NCI-H1436 (cell line): ENCODE data around the gene HEATR5B.
"Not testable (repeated sequence)": the region's sequence is repeated elsewhere in the genome, so short reads cannot be mapped to it uniquely, and the experiment has no call there.

Experiments
- DNase-seq: peaks from one replicate; lab custom pipeline; 2025; lab: John Stamatoyannopoulos, UW

The HEATR5B gene

DNA sequence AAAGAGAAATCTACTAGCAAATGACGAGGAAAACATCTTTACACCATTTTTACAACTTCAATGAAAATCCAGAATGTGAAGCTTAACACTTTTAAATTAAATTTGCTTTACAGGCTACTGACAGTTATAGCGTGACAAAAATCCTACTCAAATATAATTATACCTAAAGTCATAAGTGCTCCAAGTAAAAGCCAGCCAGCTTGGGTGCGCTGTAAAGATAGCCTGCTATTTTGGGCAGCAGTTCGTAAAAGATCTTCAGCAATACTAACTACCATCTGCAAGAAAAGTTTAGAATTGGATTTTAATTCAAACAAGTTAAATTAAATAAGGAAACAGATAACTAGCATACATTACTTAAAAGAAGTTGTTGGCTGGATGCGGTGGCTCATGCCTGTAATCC lies 22.4 kb downstream of the HEATR5B start:
- DNase-seq = no peak

DNA sequence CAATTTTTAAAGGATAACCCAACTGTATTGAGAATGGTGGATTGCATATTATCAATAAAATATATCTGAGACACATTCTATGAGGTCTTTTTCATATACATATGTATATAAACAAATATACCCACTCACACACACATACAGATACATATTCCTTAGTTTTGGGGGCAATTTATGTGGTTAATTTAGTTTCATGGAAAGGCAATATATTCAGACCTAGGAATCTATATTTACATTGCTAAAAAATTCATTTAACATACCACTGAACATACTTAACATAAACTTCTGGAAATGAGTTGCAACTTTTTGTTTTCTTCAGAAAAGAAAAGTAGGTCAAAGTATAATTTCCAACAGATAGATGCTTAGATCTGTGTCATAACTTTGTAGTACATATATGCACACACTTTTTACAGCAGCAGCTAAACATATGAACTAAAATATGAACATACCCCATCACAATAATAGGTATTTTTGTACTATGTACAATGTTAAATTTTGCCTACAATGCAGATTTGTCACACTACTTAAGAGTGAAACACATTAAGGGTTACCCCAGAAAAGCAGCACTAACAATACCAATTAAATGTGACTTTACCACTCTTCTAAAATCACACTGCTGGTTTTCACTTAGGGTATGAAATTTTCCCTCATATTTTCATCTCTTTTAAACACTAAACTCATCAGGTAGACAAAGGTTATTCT lies 23.0 kb downstream of the HEATR5B start:
- no peak for DNase-seq

DNA sequence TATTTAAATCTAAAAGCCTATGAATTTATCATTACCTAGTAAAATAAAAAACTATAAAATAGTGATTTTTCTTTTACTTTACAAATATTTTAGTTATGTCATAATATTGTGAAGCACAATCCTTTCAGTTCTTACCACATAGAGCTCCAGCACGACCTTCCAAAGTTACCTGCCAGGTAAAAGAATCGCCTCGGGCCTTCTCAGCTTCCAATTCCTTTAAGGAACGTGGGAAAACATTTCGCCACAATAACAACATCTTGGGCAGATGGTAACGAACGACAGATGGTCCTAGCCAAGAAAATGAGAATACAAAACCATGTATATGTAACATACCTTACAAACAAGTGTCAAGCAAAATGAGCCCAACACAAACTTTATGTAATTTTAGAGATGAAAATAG lies 23.7 kb downstream of the HEATR5B start:
- DNase-seq = no peak

DNA sequence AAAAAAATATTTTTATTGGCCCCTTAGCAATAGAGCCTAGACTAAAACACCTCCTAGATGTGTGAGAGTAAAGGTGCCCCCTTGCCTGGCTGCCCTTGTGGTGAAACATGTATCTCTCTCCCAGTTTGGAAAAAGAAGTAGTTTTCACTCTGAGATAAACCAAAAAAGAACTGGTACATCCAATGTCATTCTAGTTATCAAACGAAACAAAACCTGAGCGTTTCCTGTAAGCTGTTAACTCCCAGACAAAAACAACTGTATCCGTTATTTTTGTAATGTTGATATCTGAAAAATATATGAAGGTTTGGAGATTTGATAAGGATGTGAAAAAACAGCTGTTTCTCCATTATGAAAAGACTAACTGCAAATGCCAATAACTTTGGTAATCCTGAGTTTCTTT lies 24.3 kb downstream of the HEATR5B start:
- no peak for DNase-seq

DNA sequence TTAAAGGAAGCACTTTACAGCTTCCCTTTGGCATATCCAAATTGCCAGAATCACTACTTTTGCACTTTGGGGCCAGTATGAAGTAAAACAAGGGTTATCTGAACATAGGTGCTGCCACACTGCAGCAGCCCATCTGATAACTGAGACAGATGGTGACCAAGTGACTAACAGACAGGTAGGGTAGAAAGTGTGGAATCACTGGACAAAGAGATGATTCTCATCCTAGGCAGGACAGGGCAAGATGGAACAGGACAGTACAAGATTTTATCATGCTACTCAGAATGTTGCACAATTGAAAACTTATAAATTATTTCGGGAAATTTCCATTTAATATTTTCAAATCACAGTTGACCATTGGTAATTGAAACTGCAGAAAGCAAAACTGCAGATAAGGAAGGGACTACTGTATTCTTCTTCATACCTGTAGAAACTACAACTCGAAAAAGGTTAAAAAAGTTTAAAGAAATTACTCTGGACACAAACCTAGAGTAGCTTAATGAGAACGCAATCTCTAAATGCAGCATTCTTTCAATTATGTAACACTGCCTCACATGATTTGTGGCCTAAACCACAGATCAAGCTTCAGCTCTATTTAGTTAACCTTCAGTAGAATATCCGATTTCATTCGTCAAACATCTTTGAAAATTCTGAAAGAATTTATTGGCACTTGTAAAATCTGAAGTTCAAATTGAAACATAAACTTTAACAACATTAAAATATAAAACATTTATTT lies 31.4 kb downstream of the HEATR5B start:
- no peak for DNase-seq

DNA sequence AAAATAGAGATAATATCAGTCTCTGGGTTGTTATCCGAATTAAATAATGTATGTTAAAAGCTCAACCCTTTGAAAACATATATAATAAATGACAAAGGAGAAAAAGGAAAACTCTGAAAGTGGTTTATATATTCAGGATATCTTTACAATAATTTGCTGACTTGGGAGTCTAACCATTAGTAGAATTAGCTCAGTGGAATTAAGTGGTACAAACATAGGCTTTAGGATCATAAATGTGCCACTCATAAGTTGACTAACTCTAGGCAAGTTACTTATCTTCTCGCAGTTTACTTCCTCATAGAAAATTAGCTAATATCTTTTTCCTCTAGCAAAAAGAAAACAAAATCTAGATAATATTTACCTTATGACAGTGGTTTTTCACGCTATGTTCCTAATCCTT lies 44.6 kb downstream of the HEATR5B start:
- no peak for DNase-seq

DNA sequence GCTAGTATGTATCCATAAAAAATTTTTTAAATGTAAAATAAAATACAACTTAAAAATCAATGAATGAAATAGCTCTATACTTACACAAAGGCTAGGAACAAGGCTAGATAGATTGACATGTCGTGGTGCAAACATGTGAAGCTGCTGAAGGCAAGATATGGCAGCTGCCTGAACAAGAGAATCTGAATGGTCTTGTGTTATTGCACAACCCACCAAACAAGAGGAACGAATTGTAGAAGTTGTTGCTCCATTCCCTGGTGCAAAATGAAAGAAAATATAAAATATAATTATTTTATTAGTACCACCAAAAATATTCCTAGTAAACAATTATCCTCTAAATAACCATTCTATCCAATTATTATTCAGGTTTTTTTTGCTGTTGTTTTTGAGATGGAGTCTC lies 46.4 kb downstream of the HEATR5B start:
- DNase-seq = no peak

DNA sequence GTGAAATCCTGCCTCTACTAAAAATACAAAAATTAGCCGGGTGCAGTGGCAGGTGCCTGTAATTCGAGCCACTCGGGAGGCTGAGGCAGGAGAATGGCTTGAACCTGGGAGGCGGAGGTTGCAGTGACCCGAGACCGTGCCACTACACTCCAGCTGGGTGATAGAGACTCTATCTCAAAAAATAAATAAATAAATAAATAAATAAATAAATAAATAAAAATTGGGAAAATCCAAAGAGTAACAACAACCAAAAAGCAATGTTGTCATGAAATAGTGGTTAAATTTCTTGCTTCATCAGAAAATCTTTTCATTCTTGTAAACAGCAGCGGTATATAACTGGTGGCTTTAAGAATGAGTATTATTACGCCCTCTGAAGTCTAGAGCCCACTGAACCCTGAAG lies 54.4 kb downstream of the HEATR5B start:
- no peak for DNase-seq

DNA sequence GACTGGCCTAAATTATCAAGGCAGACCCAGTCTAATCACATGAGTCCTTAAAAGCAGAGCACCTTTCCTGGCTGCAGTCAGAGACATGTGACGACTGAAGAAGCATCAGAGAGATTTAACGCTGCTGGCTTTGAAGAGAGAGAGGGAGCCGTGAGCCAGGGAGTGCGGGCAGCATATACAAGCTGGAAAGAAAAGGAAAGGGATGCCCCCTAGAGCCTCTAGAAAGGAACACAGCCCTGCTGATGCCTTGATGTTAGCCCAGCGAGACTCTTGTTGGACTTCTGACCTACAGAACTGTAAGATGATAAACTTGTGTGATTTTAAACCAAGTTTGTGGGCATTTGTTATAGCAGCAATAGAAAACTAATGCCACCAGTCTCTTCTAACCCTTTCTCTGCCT lies 58.1 kb downstream of the HEATR5B start:
- DNase-seq = no peak

DNA sequence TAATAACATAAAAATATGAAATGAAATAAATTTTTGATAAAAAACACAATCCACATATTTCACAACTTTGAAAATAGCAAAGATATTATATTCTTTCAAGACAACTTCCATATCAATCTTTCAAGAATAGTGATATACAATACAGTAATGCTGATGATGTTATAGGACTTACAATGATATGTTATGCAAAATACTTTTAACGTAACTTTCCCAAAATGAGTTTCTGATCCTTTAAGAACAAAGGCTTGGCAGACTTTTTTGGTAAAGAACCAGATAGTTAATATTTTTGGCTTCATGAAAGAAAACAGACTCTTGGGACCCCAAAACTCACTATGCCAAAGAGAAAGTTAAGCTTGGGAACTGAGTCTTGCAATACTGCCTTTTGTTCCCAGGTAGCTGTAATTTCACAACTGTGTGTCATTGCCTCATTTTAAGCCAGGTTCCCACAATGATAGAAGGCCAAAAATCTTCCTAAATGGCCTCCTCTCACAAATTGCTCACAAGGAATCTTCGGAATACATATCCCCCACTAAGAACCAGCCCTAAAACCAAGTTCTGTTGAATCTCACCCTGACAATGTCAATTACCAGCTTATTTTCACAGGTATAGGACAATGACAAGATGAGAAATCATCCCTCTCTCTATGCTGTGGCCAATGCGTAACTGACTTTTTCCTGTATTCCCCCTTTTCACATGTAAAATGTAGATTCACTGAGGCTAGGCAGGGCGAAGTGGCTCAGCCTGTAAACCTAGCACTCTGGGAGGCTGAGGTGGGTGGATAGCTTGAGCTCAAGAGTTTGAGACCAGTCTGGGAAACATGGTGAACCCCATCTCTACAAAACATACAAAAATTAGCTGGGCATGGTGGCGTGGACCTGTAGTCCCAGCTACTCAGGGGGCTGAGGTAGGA lies 63.0 kb downstream of the HEATR5B start:
- no peak for DNase-seq

DNA sequence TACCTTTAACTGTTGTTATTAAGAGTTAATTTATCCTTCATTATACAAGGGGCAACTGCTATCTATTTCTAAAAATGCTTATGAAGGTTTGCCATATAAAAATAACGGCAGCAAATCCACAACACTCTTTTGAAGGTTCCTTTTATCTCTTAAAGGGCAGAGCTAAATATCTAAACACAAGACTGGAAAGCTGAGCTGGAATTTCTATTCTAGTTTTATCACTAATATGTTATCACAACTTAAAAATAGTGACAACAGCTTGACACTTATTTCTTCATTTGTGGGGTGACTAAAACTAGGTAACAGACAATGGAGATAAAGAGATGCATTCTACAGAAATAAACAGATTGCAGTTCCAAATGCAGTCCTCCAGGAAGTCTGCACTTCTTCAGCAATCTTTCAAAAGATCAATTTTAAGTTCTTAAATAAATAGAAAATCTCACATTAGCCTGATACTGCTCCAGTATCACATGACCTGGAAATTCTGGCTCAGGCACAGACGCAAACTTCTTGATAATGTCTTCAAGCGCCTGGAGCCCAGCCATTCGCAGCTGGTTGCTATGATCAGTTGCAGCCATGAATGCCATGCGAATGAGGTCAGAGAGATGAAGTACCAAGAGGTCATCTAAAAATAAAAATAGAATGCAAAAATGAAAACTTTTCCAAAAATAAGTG lies 63.8 kb downstream of the HEATR5B start:
- DNase-seq = no peak

DNA sequence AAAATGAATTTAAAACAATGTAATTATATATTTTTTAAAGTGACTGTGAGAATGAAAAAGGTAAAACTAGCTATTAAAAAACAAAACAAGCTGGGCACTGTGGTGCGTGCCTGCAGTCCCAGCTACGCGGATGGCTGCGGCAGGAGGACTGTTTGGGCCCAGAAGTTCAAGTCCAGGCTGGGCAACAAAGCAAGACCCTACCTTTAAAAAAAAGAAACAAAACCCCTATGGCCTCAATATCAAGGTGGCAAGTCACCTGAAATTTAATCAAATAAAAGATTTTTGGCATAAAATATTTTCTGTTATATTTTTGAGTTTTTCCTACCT lies 70.9 kb downstream of the HEATR5B start:
- no peak for DNase-seq

DNA sequence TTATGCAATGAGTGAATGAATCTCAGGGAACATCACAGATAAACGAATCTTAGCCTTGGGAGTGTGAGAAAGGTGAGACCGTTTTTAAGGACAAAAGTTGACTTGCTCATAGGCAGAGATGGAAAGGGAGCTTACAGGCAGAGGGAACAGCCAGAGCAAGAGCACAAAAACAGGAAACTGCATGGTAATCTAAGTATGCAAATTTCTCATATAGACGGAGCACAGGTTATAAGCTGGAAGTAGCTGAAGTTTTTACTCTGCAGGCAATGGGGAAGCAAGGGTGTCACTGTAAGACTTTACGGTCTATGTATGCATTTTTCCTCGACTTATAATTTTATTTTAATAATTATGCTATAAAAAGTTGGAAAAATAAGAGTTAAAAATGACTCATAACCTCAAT lies 73.0 kb downstream of the HEATR5B start:
- DNase-seq = no peak

DNA sequence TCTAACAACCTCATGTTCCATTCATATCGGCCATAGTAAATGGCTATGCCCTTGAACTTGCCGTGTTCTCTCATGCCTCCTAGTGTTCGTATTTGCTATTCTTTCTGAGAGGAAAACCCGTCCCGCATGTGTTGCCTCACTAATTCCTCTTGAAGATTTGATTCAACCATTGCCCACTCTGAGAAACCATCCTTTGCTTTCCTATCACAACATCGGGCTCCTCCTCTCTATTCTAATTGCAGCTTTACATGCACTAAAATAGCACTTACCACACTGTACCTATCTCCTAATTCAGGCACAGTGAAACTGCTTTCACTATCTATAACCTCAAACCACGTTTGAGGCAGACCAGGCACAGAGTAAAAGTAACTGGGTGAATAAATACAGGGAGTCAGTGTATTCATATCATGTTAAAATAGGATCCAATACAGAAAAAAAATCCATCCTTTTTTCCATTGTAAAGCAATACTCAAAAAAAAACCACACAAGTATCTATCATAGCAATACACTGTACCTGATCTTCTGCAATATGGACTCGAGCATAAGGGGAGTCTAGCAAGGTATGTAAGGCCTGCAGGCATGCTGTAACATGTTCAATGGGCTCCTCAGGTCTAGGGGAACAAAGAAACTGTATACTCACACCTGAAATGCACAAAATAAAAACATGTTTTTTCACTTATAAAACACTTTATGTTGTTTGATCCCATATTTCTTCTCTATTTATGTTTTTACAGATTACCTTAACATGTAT lies 78.9 kb downstream of the HEATR5B start:
- no peak for DNase-seq

DNA sequence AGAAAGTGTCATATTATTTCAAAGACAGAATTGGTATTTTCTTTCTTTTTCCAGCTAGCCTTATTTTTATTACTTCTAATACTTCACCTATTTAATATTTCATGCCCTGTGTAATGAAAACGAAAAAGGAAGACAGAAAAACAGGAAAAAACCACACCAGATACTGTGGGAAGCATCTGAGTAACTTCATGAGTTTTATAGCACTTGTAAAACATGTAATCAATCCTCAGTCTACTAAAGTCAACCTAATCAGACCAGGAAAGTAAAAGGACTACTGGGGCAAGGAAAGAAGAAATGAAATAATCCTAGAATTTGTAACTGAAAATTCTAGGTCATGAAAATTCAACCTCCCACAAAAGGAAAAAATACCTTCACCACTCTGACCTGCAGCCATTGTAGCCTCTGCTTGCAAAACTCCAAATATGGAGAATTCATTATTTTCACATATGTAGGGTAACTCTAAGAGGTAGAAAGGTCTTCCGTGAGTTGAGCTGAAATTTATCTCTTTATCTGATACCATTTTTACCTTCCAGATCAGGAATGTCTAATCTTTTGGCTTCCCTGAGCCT lies 83.1 kb downstream of the HEATR5B start:
- no peak for DNase-seq

DNA sequence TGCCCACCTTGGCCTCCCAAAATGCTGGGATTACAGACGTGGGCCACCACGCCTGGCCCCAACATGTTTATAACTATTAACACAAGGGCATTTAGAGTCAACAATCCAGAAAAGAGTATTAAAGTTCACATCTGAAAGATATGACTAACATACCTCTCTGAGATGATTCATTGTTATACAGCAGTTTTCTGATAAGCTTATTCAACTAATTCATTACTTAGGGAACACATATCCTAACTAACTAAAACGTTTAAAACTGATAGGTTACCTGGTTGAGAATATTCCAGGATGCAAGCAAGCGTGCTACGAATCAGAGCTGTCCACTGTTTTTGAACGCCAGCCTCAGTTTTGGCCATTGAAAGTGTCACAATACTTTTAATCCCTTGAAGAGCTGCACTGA lies 83.9 kb downstream of the HEATR5B start:
- no peak for DNase-seq

DNA sequence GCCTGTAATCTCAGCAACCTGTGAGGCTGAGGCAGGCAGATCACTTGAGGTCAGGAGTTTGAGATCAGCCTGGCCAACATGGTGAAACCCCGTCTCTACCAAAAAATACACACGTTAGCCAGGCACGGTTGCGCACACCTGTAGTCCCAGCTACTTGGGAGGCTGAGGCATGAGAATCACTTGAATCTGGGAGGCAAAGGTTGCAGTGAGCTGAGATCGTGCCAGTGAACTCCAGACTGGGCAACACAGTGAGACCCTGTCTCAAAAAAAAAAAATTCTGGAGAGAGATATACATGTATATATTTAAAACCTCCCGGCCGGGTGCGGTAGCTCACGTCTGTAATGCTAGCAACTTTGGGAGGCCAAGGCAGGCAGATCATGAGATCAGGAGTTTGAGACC lies 84.8 kb downstream of the HEATR5B start:
- DNase-seq = not testable (repeated sequence)

DNA sequence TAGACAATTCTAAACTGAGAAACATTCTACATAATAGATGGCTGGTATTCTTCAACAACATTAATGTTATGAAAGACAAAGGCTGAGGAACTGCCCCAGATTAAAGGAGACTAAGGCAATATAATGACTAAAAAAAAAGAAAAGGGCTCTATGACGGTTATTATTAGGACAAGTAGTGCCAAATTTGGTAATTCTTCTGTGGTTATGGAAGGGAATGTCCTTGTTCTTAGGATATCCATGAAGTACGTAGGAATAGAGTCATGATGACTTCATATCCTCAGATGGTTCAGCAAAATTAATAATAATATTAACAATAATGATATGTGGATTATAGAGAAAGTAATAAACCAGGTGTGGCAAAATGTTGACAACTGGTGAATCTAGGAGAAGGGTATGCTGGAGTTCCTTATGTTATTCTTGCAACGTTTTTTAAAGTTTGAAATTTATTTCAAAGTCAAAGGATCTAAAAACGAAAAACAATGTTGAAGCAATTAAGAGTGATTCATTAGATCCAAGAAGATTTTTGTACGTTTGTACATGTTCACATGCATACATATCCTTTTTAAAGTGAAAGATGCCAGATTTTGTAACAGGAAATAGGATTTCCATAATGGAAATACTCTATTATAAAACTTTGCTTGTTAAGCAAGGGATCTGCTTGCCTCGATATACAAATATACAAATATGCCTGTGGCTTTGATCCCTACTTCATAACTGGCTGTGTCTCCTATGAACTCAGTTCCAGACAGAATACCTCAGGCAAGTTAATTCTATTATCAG lies 90.1 kb downstream of the HEATR5B start:
- no peak for DNase-seq

DNA sequence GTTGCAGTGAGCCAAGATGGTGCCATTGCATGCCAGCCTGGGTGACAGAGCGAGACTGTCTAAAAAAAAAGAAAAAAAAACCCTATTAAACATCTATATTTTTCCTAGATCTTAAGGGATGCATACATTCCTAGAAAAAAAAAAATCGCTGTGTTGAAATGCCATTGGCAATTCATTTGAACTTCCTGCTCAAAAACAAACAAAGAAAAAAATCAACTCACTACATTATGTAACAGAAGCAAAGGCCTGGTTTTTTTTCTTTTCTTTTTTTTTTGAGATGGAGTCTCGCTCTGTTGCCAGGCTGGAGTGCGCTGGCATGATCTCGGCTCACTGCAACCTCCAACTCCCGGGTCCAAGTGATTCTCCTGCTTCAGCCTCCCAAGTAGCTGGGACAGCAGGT lies 96.2 kb downstream of the HEATR5B start:
- DNase-seq = no peak

DNA sequence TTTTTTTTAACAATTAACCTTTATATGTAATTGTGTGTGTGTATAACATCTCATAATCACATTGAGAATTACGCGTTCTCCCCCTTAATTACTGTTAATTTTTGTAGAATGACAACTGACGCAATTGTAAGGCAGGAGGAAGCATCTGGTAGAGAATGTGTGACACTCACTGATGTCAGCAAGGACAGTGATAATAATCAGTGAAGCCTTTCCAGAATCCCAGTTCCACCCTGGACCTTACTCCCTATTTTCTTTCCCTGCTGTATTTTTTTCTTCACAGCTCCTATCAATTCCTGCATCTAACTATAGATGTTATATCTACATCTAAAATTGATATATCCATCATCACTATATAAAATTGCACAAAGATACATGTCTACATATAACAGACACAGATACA lies 101.7 kb downstream of the HEATR5B start:
- DNase-seq = no peak

DNA sequence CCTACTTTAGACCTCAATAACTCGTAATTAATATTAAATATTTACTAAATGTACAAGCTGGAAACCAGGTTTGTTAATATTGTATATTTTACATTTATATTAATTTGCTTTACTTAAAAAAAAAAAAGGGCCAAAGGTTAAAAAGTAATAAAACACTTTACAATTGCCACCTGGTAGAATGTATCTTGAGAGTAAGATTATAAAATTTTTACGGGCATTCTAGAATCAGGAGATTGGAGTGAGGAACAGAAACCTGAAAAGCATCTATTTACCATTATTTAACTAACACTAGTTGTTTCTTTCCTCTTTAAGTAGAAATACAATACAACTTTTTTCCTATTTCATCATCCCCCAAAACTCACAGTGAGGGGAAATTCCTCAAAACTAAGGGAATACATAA lies 102.3 kb downstream of the HEATR5B start:
- DNase-seq = no peak
